K562 (cell line): Measurements from ENCODE around the gene MTIF3. TPM values are rescaled to one million over a fixed set of nuclear protein-coding genes. Genes with fewer than 3 reads are reported as not detected.
A peak's percentile ranks its signal among the peaks of the same experiment; 100 is the strongest.

Experiments
- FOXK1 ChIP-seq: sonication (generic); formaldehyde crosslinking; IDR thresholded peaks from 2 replicates; pipeline ENCODE4 v1.8.0; 2022; ENCODE audit warnings: missing genetic modification reagents, mild to moderate bottlenecking, borderline replicate concordance
- KDM5B ChIP-seq: fragments of 200-600 bp; sonication (generic); IDR thresholded peaks from 2 replicates; pipeline ENCODE4 v1.6.1; 2012; ENCODE audit warnings: low read depth, mild to moderate bottlenecking, moderate library complexity, low read length, control low read depth, inconsistent platforms; ENCODE audit not compliant: insufficient replicate concordance
- MCM3 ChIP-seq: fragments of 450-650 bp; IDR thresholded peaks from 2 replicates; pipeline ENCODE4 v1.6.1; 2016
- NCOA1 ChIP-seq: fragments of 450-650 bp; IDR thresholded peaks from 2 replicates; pipeline ENCODE4 v1.6.1; 2016; ENCODE audit warnings: low read depth
- PHF8 ChIP-seq: fragments of 200-600 bp; sonication (generic); IDR thresholded peaks from 2 replicates; pipeline ENCODE4 v1.6.1; 2012; ENCODE audit warnings: mixed run types, mild to moderate bottlenecking, inconsistent platforms, low read length, moderate library complexity, borderline replicate concordance
- SIX5 ChIP-seq, 2 experiments: IDR thresholded peaks; 2 replicates each; pipeline ENCODE4 v1.6.1; 2011; ENCODE audit warnings: low read length in 2 of 2, borderline replicate concordance in 1 of 2, low read depth in 1 of 2, mild to moderate bottlenecking in 1 of 2, moderate library complexity in 1 of 2; ENCODE audit not compliant: insufficient read depth in 1 of 2
- SOX6 ChIP-seq: fragments of 450-650 bp; IDR thresholded peaks from 2 replicates; pipeline ENCODE4 v1.6.1; 2014; ENCODE audit warnings: mild to moderate bottlenecking
- TOE1 ChIP-seq, 2 experiments: fragments of 450-650 bp in 1 of 2; sonication (generic) in 1 of 2; formaldehyde crosslinking in 1 of 2; IDR thresholded peaks; 2 replicates each; pipeline versions ENCODE4 v1.7.1 to v1.8.0; 2016 to 2022; ENCODE audit warnings: borderline replicate concordance in 2 of 2, mild to moderate bottlenecking in 2 of 2, antibody characterized with exemption in 1 of 2, inconsistent platforms in 1 of 2, low read depth in 1 of 2, missing genetic modification reagents in 1 of 2, moderate library complexity in 1 of 2
- ZNF830 ChIP-seq: fragments of 250-450 bp; sonication (Bioruptor Pico); IDR thresholded peaks from 2 replicates; pipeline ENCODE4 v1.5.0; 2021; ENCODE audit warnings: mild to moderate bottlenecking
- polyA plus RNA-seq, 8 experiments: library from polyadenylated mRNA; depleted of rRNA in 4 of 8; stranded (reverse) in 5 of 8; unstranded in 3 of 8; fragments of >200 nt; fragmentation: Nextera tagmentation in 2 of 8; fragmentation: Illumina TruSeq in 1 of 8; extraction: Ambion mirVana in 2 of 8; extraction: Trizol in 1 of 8; gene quantifications; 2 replicates each; pipeline versions ENCODE4 v1.2.1 to v1.2.3, GENCODE V29; 2011 to 2014; ENCODE audit warnings: inconsistent platforms in 1 of 8, missing spikeins in 1 of 8
- total RNA-seq, 7 experiments: library from RNA; depleted of rRNA in 6 of 7; stranded (reverse); fragments of >200 nt in 6 of 7; fragmentation: Illumina TruSeq in 2 of 7; extraction: Trizol in 2 of 7; gene quantifications; 2 replicates each; pipeline versions ENCODE4 v1.2.1 to v1.2.3, GENCODE V29; 2011 to 2021; ENCODE audit warnings: low replicate concordance in 1 of 7
- TF ChIP-seq, protein P1 (sequence below): fragments of 150-350 bp; IDR thresholded peaks from 2 replicates; pipeline ENCODE4 v1.6.1; 2014; ENCODE audit warnings: low read depth, mild to moderate bottlenecking, low read length, borderline replicate concordance
- TF ChIP-seq, protein P2 (sequence below): sonication (generic); formaldehyde crosslinking; IDR thresholded peaks from 2 replicates; pipeline ENCODE4 v1.8.0; 2022; ENCODE audit warnings: mild to moderate bottlenecking, missing genetic modification reagents
- TF ChIP-seq, protein P3 (sequence below), 2 experiments: IDR thresholded peaks; 2 replicates each; pipeline ENCODE4 v1.6.1; 2011; ENCODE audit warnings: borderline replicate concordance in 1 of 2, control low read depth in 1 of 2, low read depth in 1 of 2, low read length in 1 of 2, mild to moderate bottlenecking in 1 of 2, mixed read lengths in 1 of 2, moderate library complexity in 1 of 2; ENCODE audit not compliant: insufficient read depth in 1 of 2, insufficient read length in 1 of 2, poor library complexity in 1 of 2, severe bottlenecking in 1 of 2; ENCODE audit errors: extremely low read depth in 1 of 2

The MTIF3 gene
- total and polyA plus RNA-seq, 9 of the 15 experiments (the other 6 are each of a cell fraction or from before 2014, with no cell fraction given) = 23.5 to 73.6 (median 45.2) TPM

- TF ChIP-seq KDM5B = peak; percentile 8
- TF ChIP-seq, protein P1, sequence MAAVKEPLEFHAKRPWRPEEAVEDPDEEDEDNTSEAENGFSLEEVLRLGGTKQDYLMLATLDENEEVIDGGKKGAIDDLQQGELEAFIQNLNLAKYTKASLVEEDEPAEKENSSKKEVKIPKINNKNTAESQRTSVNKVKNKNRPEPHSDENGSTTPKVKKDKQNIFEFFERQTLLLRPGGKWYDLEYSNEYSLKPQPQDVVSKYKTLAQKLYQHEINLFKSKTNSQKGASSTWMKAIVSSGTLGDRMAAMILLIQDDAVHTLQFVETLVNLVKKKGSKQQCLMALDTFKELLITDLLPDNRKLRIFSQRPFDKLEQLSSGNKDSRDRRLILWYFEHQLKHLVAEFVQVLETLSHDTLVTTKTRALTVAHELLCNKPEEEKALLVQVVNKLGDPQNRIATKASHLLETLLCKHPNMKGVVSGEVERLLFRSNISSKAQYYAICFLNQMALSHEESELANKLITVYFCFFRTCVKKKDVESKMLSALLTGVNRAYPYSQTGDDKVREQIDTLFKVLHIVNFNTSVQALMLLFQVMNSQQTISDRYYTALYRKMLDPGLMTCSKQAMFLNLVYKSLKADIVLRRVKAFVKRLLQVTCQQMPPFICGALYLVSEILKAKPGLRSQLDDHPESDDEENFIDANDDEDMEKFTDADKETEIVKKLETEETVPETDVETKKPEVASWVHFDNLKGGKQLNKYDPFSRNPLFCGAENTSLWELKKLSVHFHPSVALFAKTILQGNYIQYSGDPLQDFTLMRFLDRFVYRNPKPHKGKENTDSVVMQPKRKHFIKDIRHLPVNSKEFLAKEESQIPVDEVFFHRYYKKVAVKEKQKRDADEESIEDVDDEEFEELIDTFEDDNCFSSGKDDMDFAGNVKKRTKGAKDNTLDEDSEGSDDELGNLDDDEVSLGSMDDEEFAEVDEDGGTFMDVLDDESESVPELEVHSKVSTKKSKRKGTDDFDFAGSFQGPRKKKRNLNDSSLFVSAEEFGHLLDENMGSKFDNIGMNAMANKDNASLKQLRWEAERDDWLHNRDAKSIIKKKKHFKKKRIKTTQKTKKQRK = no peak
- TF ChIP-seq, protein P2, sequence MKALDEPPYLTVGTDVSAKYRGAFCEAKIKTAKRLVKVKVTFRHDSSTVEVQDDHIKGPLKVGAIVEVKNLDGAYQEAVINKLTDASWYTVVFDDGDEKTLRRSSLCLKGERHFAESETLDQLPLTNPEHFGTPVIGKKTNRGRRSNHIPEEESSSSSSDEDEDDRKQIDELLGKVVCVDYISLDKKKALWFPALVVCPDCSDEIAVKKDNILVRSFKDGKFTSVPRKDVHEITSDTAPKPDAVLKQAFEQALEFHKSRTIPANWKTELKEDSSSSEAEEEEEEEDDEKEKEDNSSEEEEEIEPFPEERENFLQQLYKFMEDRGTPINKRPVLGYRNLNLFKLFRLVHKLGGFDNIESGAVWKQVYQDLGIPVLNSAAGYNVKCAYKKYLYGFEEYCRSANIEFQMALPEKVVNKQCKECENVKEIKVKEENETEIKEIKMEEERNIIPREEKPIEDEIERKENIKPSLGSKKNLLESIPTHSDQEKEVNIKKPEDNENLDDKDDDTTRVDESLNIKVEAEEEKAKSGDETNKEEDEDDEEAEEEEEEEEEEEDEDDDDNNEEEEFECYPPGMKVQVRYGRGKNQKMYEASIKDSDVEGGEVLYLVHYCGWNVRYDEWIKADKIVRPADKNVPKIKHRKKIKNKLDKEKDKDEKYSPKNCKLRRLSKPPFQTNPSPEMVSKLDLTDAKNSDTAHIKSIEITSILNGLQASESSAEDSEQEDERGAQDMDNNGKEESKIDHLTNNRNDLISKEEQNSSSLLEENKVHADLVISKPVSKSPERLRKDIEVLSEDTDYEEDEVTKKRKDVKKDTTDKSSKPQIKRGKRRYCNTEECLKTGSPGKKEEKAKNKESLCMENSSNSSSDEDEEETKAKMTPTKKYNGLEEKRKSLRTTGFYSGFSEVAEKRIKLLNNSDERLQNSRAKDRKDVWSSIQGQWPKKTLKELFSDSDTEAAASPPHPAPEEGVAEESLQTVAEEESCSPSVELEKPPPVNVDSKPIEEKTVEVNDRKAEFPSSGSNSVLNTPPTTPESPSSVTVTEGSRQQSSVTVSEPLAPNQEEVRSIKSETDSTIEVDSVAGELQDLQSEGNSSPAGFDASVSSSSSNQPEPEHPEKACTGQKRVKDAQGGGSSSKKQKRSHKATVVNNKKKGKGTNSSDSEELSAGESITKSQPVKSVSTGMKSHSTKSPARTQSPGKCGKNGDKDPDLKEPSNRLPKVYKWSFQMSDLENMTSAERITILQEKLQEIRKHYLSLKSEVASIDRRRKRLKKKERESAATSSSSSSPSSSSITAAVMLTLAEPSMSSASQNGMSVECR (CRISPR knock-in tag) = 0 out of 2 replicates have a peak, but pooled peaks have one; percentile 5
- no peak for TF ChIP-seq NCOA1
- TF ChIP-seq, protein P3, sequence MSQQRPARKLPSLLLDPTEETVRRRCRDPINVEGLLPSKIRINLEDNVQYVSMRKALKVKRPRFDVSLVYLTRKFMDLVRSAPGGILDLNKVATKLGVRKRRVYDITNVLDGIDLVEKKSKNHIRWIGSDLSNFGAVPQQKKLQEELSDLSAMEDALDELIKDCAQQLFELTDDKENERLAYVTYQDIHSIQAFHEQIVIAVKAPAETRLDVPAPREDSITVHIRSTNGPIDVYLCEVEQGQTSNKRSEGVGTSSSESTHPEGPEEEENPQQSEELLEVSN (IDR thresholded peaks at IDR 0.05; ENCODE audit: borderline replicate concordance in 1 of 2, extremely low read depth in 1 of 2, insufficient read depth in 1 of 2, insufficient read length in 1 of 2, low read depth in 1 of 2, low read length in 1 of 2, poor library complexity in 1 of 2, severe bottlenecking in 1 of 2) = peak in 1 of 2 experiments; percentile 11
- 0 out of 2 replicates have a peak, but pooled peaks have one; percentile 27 for TF ChIP-seq FOXK1 (CRISPR knock-in tag)
- no peak for TF ChIP-seq ZNF830 (CRISPR knock-in tag)
- TF ChIP-seq PHF8 = peak; percentile 10; the same call in 1 of the 2 replicates
- no peak for TF ChIP-seq SIX5 (IDR thresholded peaks at IDR 0.05; ENCODE audit: borderline replicate concordance in 1 of 2, insufficient read depth in 1 of 2, low read depth in 1 of 2, low read length in 2 of 2)
- TF ChIP-seq MCM3 = no peak
- TF ChIP-seq SOX6 = no peak
- TF ChIP-seq TOE1 (IDR thresholded peaks at IDR 0.05; ENCODE audit: borderline replicate concordance) = no peak
- TF ChIP-seq TOE1 (CRISPR knock-in tag; IDR thresholded peaks at IDR 0.05; ENCODE audit: borderline replicate concordance, low read depth) = no peak
Measured at GRCh38 chr13:27425158-27425917, 25.0 kb downstream of the MTIF3 start (continued).
